ENCODE data around the gene APCDD1L.
"Not testable (repeated sequence)": the region's sequence is repeated elsewhere in the genome, so short reads cannot be mapped to it uniquely, and the experiment has no call there.

APCDD1L gene

GRCh38 chr20:58513580-58514285 lies 1.5 kb downstream of the APCDD1L start:
- DNase-seq = no peak

GRCh38 chr20:58512808-58513552 lies 2.2 kb downstream of the APCDD1L start:
- no peak for DNase-seq

- no peak for DNase-seq
Observed at GRCh38 chr20:58511861-58512260, 3.3 kb downstream of the APCDD1L start.

GRCh38 chr20:58511364-58511763 lies 3.8 kb downstream of the APCDD1L start:
- DNase-seq = no peak

- no peak for DNase-seq
Observed at GRCh38 chr20:58510921-58511320, 4.3 kb downstream of the APCDD1L start.

GRCh38 chr20:58508762-58509395 lies 6.3 kb downstream of the APCDD1L start:
- no peak for DNase-seq

GRCh38 chr20:58506999-58507398 lies 8.2 kb downstream of the APCDD1L start:
- not testable (repeated sequence) for DNase-seq

GRCh38 chr20:58504566-58504965 lies 10.6 kb downstream of the APCDD1L start:
- DNase-seq = no peak

- DNase-seq = no peak
Observed at GRCh38 chr20:58503668-58504067, 11.5 kb downstream of the APCDD1L start.

GRCh38 chr20:58500256-58500655 lies 14.9 kb downstream of the APCDD1L start:
- DNase-seq = no peak

- DNase-seq = no peak
Observed at GRCh38 chr20:58498470-58499068, 16.6 kb downstream of the APCDD1L start.

GRCh38 chr20:58497724-58498469 lies 17.3 kb downstream of the APCDD1L start:
- no peak for DNase-seq

- no peak for DNase-seq
Observed at GRCh38 chr20:58497076-58497641, 18.0 kb downstream of the APCDD1L start.

GRCh38 chr20:58496429-58496769 lies 18.8 kb downstream of the APCDD1L start:
- no peak for DNase-seq

GRCh38 chr20:58495623-58496428 lies 19.4 kb downstream of the APCDD1L start:
- no peak for DNase-seq

GRCh38 chr20:58494923-58495622 lies 20.1 kb downstream of the APCDD1L start:
- no peak for DNase-seq

- DNase-seq = no peak
Observed at GRCh38 chr20:58492795-58493524, 22.2 kb downstream of the APCDD1L start.

- no peak for DNase-seq
Observed at GRCh38 chr20:58492074-58492718, 23.0 kb downstream of the APCDD1L start.

GRCh38 chr20:58486207-58486606 lies 29.0 kb downstream of the APCDD1L start:
- no peak for DNase-seq

- no peak for DNase-seq
Observed at GRCh38 chr20:58485393-58485792, 29.8 kb downstream of the APCDD1L start.
